GM10266 (cell line): Measurements from ENCODE around the gene SLPI.

Experiments
- DNase-seq: peaks from one replicate; pipeline ENCODE4 v3.0.0; 2012; ENCODE audit errors: extremely low spot score
- CTCF ChIP-seq: IDR thresholded peaks from 2 replicates; pipeline ENCODE4 v1.5.1; 2012; ENCODE audit warnings: mild to moderate bottlenecking, low read depth; ENCODE audit not compliant: control insufficient read depth, insufficient read depth; ENCODE audit errors: missing control alignments

Gene SLPI, protein sequence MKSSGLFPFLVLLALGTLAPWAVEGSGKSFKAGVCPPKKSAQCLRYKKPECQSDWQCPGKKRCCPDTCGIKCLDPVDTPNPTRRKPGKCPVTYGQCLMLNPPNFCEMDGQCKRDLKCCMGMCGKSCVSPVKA

GRCh38 chr20:45254383-45255262 is at the start of gene SLPI:
Gene SLPI (minus strand): TSS chr20:45254564. CDS start chr20:45254543, 21 bp downstream.
- peak; percentile 10 for DNase-seq
- TF ChIP-seq CTCF, result no peak

DNA sequence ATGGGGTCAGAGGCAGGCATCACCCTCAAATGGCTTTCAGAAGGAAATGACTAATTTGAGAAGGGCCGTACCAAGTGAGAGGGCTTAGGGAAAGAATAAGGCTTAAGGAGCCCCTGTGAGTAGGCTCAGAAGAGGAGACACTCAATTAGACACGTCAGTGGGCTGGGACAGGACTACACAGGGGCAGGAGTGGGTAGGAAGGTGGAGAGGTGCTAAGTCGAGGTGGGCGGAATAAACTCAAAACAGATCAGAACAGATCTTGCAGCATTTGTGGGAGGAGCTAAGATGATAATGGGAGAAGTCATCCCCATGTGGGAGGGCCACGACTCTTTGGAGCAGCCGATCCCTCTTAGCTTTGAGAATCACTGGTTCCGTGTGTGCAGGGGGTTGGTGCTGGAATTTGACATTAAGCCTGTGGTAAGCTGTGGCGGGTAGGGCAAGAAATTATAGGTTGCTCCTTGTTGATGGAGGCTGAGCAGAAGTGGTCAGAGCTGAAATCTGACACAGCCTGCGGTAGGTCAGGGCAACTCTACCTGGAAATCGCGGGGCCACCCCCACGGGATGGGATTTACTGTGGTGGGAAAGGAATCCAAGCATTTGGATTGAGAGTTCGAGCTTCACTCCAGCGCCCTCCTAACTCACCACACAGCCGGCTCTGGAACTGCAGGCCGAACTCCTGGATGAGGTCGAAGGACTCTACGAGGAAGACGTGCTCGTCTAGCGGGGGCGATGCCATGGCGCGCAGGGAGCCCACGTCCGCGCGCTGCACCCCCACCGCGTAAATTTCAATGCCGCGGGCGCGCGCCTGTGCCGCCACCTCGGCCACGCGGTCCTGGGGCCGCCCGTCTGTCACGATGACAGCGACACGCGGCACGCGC is 49.5 kb upstream of the SLPI start:
- no peak for DNase-seq
- TF ChIP-seq CTCF, result no peak

GRCh38 chr20:45301824-45302271 is 47.5 kb upstream of the SLPI start:
- DNase-seq, result peak; percentile 35
- no peak for TF ChIP-seq CTCF

- DNase-seq, result peak; percentile 70
- peak; percentile 43 for TF ChIP-seq CTCF
Observed at GRCh38 chr20:45300961-45301360, 46.6 kb upstream of the SLPI start.

DNA sequence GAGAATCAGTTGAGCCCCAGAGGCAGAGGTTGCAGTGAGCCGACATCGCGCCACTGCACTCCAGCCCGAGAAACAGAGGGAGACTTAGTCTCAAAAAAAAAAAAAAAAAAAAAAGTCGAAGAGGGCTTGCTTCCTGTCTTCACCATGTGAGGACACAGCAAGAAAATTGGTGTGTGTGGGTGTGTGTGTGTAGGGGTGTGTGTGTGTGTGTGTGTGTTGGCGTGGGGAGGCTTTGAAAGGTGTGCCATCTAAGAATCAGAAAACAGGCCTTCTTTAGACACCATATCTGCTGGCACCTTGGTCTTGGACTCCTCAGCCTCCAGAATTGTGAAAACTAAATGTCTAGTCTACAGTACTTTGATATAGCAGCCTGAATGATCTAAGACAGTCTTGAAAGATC is 45.4 kb upstream of the SLPI start:
- no peak for DNase-seq
- TF ChIP-seq CTCF, result no peak

DNA sequence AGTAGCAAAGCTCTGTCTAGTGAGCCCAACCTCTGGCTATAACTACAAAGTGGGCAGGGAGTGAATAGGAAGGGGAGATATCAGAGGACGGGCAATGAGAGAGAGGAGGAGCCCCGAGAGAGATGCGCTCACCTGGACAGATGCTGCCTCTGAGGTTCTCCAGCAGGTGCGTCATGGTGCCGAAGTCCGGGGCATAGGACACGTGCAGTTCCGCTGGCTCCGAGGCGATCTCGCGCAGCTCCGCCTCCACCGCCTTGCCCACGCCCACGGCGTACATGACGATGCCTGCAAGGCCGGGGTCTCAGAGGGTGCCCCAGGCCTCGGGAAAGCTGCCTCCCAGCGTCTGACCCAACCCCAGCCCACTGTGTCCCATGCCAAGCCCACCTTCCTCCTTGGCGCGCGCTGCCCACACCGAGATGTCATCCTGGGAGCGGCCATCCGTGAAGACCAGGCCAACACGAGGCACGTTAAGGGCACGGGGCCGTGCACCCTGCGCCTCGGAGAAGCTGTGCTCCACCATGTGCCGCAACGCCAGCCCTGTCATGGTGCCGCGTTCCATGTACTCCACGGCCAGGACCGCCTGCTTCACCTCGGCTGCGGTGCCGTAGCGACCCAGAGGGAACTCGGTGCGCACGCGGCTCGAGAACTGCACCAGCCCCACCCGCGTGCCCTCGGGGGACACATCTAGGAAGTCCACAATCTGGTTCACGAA is 43.6 kb upstream of the SLPI start:
- no peak for TF ChIP-seq CTCF
- DNase-seq, result no peak
